Nephron progenitor cell (in vitro differentiated cells): ENCODE measurements around the gene CLNK.

Experiments
- DNase-seq: peaks from one replicate; pipeline ENCODE4 v3.0.0; 2021
- H3K27ac Mint-ChIP-seq: 2 replicates; pipeline ENCODE4 v1.8.0; 2021; ENCODE audit warnings: mild to moderate bottlenecking, moderate library complexity, mixed read lengths
- H3K27me3 Mint-ChIP-seq: 2 replicates; pipeline ENCODE4 v1.8.0; 2021; ENCODE audit warnings: mild to moderate bottlenecking, low read depth, mixed read lengths; ENCODE audit not compliant: poor library complexity
- H3K36me3 Mint-ChIP-seq: 2 replicates; pipeline ENCODE4 v1.8.0; 2021; ENCODE audit warnings: low read depth, mixed read lengths
- H3K4me1 Mint-ChIP-seq: 2 replicates; pipeline ENCODE4 v1.8.0; 2021; ENCODE audit warnings: mixed read lengths
- H3K4me3 Mint-ChIP-seq: 2 replicates; pipeline ENCODE4 v1.8.0; 2021; ENCODE audit warnings: mild to moderate bottlenecking, moderate library complexity, mixed read lengths
- H3K9me3 Mint-ChIP-seq: 2 replicates; pipeline ENCODE4 v1.8.0; 2021; ENCODE audit warnings: mild to moderate bottlenecking, moderate library complexity, mixed read lengths
- CTCF ChIP-seq: fragments of 200-600 bp; sonication (generic); IDR thresholded peaks from 2 replicates; pipeline ENCODE4 v1.5.0; 2021; ENCODE audit warnings: antibody characterized with exemption

CLNK gene

GRCh38 chr4:10527438-10527837 is 157.1 kb downstream of the CLNK start:
- no peaks in the 10 kb centered on the region for H3K9me3 Mint-ChIP-seq
- no peak overlapping the region for H3K27ac Mint-ChIP-seq
- H3K4me3 Mint-ChIP-seq = no peak overlapping the region
- no peak for DNase-seq
- peaks cover 3% of the 10 kb centered on the region for H3K27me3 Mint-ChIP-seq
- no peaks in the 10 kb centered on the region for H3K36me3 Mint-ChIP-seq
- H3K4me1 Mint-ChIP-seq = peaks cover 6% of the 10 kb centered on the region
- no peak for TF ChIP-seq CTCF

GRCh38 chr4:10526429-10527222 is 157.9 kb downstream of the CLNK start:
- Mint-ChIP-seq H3K4me1 (no peaks in the 10 kb centered on the region), H3K4me3 (no peak overlapping the region), H3K27me3 (peaks cover 3% of the 10 kb centered on the region), H3K27ac (no peak overlapping the region), H3K36me3 (no peaks in the 10 kb centered on the region), H3K9me3 (no peaks in the 10 kb centered on the region)
- DNase-seq = no peak
- no peak for TF ChIP-seq CTCF

GRCh38 chr4:10524196-10524833 is 160.3 kb downstream of the CLNK start:
- H3K4me3 Mint-ChIP-seq = no peak overlapping the region
- no peaks in the 10 kb centered on the region for H3K4me1 Mint-ChIP-seq
- no peak overlapping the region for H3K27ac Mint-ChIP-seq
- DNase-seq = no peak
- no peaks in the 10 kb centered on the region for H3K27me3 Mint-ChIP-seq
- H3K9me3 Mint-ChIP-seq = no peaks in the 10 kb centered on the region
- TF ChIP-seq CTCF = no peak
- H3K36me3 Mint-ChIP-seq = no peaks in the 10 kb centered on the region

- Mint-ChIP-seq H3K27ac (no peak overlapping the region), H3K9me3 (no peaks in the 10 kb centered on the region), H3K27me3 (no peaks in the 10 kb centered on the region), H3K4me3 (no peak overlapping the region), H3K4me1 (no peaks in the 10 kb centered on the region), H3K36me3 (no peaks in the 10 kb centered on the region)
- no peak for DNase-seq
- no peak for TF ChIP-seq CTCF
Observed at GRCh38 chr4:10521424-10521823, 163.1 kb downstream of the CLNK start.

GRCh38 chr4:10509733-10510132 is 174.8 kb downstream of the CLNK start:
- peaks cover 3% of the 10 kb centered on the region for H3K9me3 Mint-ChIP-seq
- no peak for DNase-seq
- no peaks in the 10 kb centered on the region for H3K4me1 Mint-ChIP-seq
- H3K27me3 Mint-ChIP-seq = no peaks in the 10 kb centered on the region
- no peak for TF ChIP-seq CTCF
- H3K4me3 Mint-ChIP-seq = no peak overlapping the region
- no peaks in the 10 kb centered on the region for H3K36me3 Mint-ChIP-seq
- no peak overlapping the region for H3K27ac Mint-ChIP-seq

- Mint-ChIP-seq H3K27me3 (peaks cover 5% of the 10 kb centered on the region), H3K36me3 (no peaks in the 10 kb centered on the region), H3K4me3 (no peak overlapping the region), H3K9me3 (peaks cover 3% of the 10 kb centered on the region), H3K27ac (no peak overlapping the region), H3K4me1 (no peaks in the 10 kb centered on the region)
- DNase-seq = no peak
- TF ChIP-seq CTCF = no peak
Observed at GRCh38 chr4:10506077-10506476, 178.5 kb downstream of the CLNK start.
